22Rv1 (cell line): ENCODE measurements around the gene SRSF10.

Experiments used
- CTCF ChIP-seq: fragments of 450-650 bp; IDR thresholded peaks from 2 replicates; pipeline ENCODE4 v1.5.1; 2017; ENCODE audit warnings: mild to moderate bottlenecking
- ZFX ChIP-seq: fragments of 450-650 bp; IDR thresholded peaks from 2 replicates; pipeline ENCODE4 v1.6.1; 2017; ENCODE audit warnings: antibody characterized with exemption, borderline replicate concordance

- TF ChIP-seq CTCF: peak; percentile 77
- TF ChIP-seq ZFX: no peak
Observed at GRCh38 chr1:24027838-24028468, 47.8 kb upstream of the SRSF10 start.
